Astrocyte (in vitro differentiated cells and primary cell): ENCODE data around the gene DIAPH2. TPM values are rescaled to one million over a fixed set of nuclear protein-coding genes. Genes with fewer than 3 reads are reported as not detected.
A peak's percentile ranks its signal among the peaks of the same experiment; 100 is the strongest.

Experiments used
- DNase-seq: peaks from one replicate; pipeline ENCODE4 v3.0.0-alpha.2; 2010; ENCODE audit warnings: low read depth
- FAIRE-seq: peaks from 2 replicates; lab custom pipeline; 2011; peaks lifted over from hg19 to GRCh38; lab: Jason Lieb, UNC
- H2AFZ ChIP-seq: 2 replicates; pipeline ENCODE4 v1.6.0; 2012; ENCODE audit warnings: low read depth, low read length, inconsistent platforms
- H3K27ac ChIP-seq: 2 replicates; pipeline ENCODE4 v1.5.1; 2011; ENCODE audit warnings: low read depth, low read length, inconsistent platforms
- H3K27me3 ChIP-seq: 2 replicates; pipeline ENCODE4 v1.6.0; 2011; ENCODE audit warnings: low read length, inconsistent platforms; ENCODE audit not compliant: insufficient read depth
- H3K36me3 ChIP-seq: 2 replicates; pipeline ENCODE4 v1.5.1; 2011; ENCODE audit warnings: low read length, inconsistent platforms; ENCODE audit not compliant: insufficient read depth
- H3K4me1 ChIP-seq: 2 replicates; pipeline ENCODE4 v1.5.1; 2011; ENCODE audit warnings: low read length, inconsistent platforms; ENCODE audit not compliant: insufficient read depth
- H3K4me2 ChIP-seq: 2 replicates; pipeline ENCODE4 v1.6.0; 2012; ENCODE audit warnings: low read length, inconsistent platforms
- H3K4me3 ChIP-seq: 2 replicates; pipeline ENCODE4 v1.5.1; 2011; ENCODE audit warnings: low read depth, mild to moderate bottlenecking, low read length, inconsistent platforms; ENCODE audit not compliant: insufficient read depth
- H3K79me2 ChIP-seq: 2 replicates; pipeline ENCODE4 v1.6.0; 2012; ENCODE audit warnings: mild to moderate bottlenecking, low read length, inconsistent platforms; ENCODE audit not compliant: insufficient read depth
- H3K9ac ChIP-seq: 2 replicates; pipeline ENCODE4 v1.6.0; 2012; ENCODE audit warnings: mild to moderate bottlenecking, low read length, inconsistent platforms
- H3K9me3 ChIP-seq: 2 replicates; pipeline ENCODE4 v1.5.1; 2012; ENCODE audit warnings: low read depth, mild to moderate bottlenecking, low read length, inconsistent platforms; ENCODE audit not compliant: insufficient read depth
- H4K20me1 ChIP-seq: 2 replicates; pipeline ENCODE4 v1.6.0; 2012; ENCODE audit warnings: low read length, inconsistent platforms; ENCODE audit not compliant: insufficient read depth
- H3K27ac Mint-ChIP-seq: one replicate; pipeline ENCODE4 v1.8.0; 2021; ENCODE audit warnings: mild to moderate bottlenecking, mixed read lengths; ENCODE audit not compliant: unreplicated experiment
- H3K27me3 Mint-ChIP-seq: one replicate; pipeline ENCODE4 v1.8.0; 2021; ENCODE audit warnings: low read depth, mixed read lengths; ENCODE audit not compliant: unreplicated experiment
- H3K36me3 Mint-ChIP-seq: one replicate; pipeline ENCODE4 v1.8.0; 2021; ENCODE audit warnings: low read depth, mixed read lengths; ENCODE audit not compliant: unreplicated experiment
- H3K4me1 Mint-ChIP-seq: one replicate; pipeline ENCODE4 v1.8.0; 2021; ENCODE audit warnings: low read depth, mixed read lengths; ENCODE audit not compliant: unreplicated experiment
- H3K4me3 Mint-ChIP-seq: one replicate; pipeline ENCODE4 v1.8.0; 2021; ENCODE audit warnings: mild to moderate bottlenecking, moderate library complexity, mixed read lengths; ENCODE audit not compliant: unreplicated experiment
- H3K9me3 Mint-ChIP-seq: one replicate; pipeline ENCODE4 v1.8.0; 2021; ENCODE audit warnings: mild to moderate bottlenecking, mixed read lengths; ENCODE audit not compliant: unreplicated experiment
- CTCF ChIP-seq: IDR thresholded peaks from 2 replicates; pipeline ENCODE4 v1.5.1; 2011; ENCODE audit warnings: low read depth, mild to moderate bottlenecking, inconsistent platforms, low read length, moderate library complexity; ENCODE audit not compliant: insufficient read depth
- EZH2 ChIP-seq: IDR thresholded peaks from 2 replicates; pipeline ENCODE4 v1.6.1; 2012; ENCODE audit warnings: mild to moderate bottlenecking, low read length, inconsistent platforms; ENCODE audit not compliant: insufficient read depth
- total RNA-seq: library from RNA; stranded (reverse); gene quantifications from 2 replicates; pipeline ENCODE4 v1.2.1, GENCODE V29; 2021

DIAPH2 gene
- total RNA-seq, 1 donor from 2014 or later = 9.8 TPM

GRCh38 chrX:96756491-96756890, 71.8 kb downstream of the DIAPH2 start:
- no peak for TF ChIP-seq CTCF
- TF ChIP-seq EZH2 = no peak
- Histone ChIP-seq H3K36me3 (no peaks in the 10 kb centered on the region), H3K9ac (no peak overlapping the region), H3K9me3 (no peaks in the 10 kb centered on the region), H4K20me1 (no peaks in the 10 kb centered on the region), H3K4me2 (no peak overlapping the region), H2AFZ (no peak overlapping the region), H3K27me3 (no peaks in the 10 kb centered on the region), H3K27ac (no peak overlapping the region), H3K79me2 (no peaks in the 10 kb centered on the region), H3K4me1 (no peaks in the 10 kb centered on the region), H3K4me3 (no peak overlapping the region)
- H3K4me3 Mint-ChIP-seq = no peak overlapping the region
- no peaks in the 10 kb centered on the region for H3K27me3 Mint-ChIP-seq
- H3K9me3 Mint-ChIP-seq = no peaks in the 10 kb centered on the region
- DNase-seq (no peak), FAIRE-seq (peak; percentile 78)
- no peaks in the 10 kb centered on the region for H3K4me1 Mint-ChIP-seq
- H3K27ac Mint-ChIP-seq = no peak overlapping the region
- H3K36me3 Mint-ChIP-seq = peaks cover 2% of the 10 kb centered on the region

- no peaks in the 10 kb centered on the region for H4K20me1 ChIP-seq
- FAIRE-seq = no peak
- no peak overlapping the region for H3K4me2 ChIP-seq
- H3K4me3 Mint-ChIP-seq = no peak overlapping the region
- no peaks in the 10 kb centered on the region for H3K4me1 ChIP-seq
- H3K79me2 ChIP-seq = no peaks in the 10 kb centered on the region
- no peaks in the 10 kb centered on the region for H3K9me3 Mint-ChIP-seq
- H3K27me3 Mint-ChIP-seq = no peaks in the 10 kb centered on the region
- DNase-seq = no peak
- no peaks in the 10 kb centered on the region for H3K9me3 ChIP-seq
- H3K4me3 ChIP-seq = no peak overlapping the region
- TF ChIP-seq CTCF = no peak
- no peak for TF ChIP-seq EZH2
- H3K36me3 Mint-ChIP-seq = no peaks in the 10 kb centered on the region
- no peak overlapping the region for H3K27ac Mint-ChIP-seq
- no peaks in the 10 kb centered on the region for H3K4me1 Mint-ChIP-seq
- H3K36me3 ChIP-seq = no peaks in the 10 kb centered on the region
- no peak overlapping the region for H3K9ac ChIP-seq
- no peak overlapping the region for H3K27ac ChIP-seq
- no peaks in the 10 kb centered on the region for H3K27me3 ChIP-seq
- H2AFZ ChIP-seq = no peak overlapping the region
These were observed 76.9 kb downstream of the DIAPH2 start for GRCh38 chrX:96761566-96761965.

GRCh38 chrX:96763608-96764007, 79.0 kb downstream of the DIAPH2 start:
- no peaks in the 10 kb centered on the region for H3K4me1 Mint-ChIP-seq

More at GRCh38 chrX:96763608-96764007, 79.0 kb downstream of the DIAPH2 start:
- Histone ChIP-seq H4K20me1 (no peaks in the 10 kb centered on the region), H3K9me3 (no peaks in the 10 kb centered on the region), H3K4me3 (no peak overlapping the region), H2AFZ (no peak overlapping the region), H3K9ac (no peak overlapping the region), H3K4me1 (no peaks in the 10 kb centered on the region), H3K4me2 (no peak overlapping the region), H3K79me2 (no peaks in the 10 kb centered on the region), H3K36me3 (no peaks in the 10 kb centered on the region), H3K27me3 (no peaks in the 10 kb centered on the region), H3K27ac (no peak overlapping the region)
- TF ChIP-seq CTCF (no peak), EZH2 (no peak)
- Mint-ChIP-seq H3K27ac (no peak overlapping the region), H3K36me3 (no peaks in the 10 kb centered on the region), H3K9me3 (no peaks in the 10 kb centered on the region), H3K27me3 (no peaks in the 10 kb centered on the region), H3K4me3 (no peak overlapping the region)
- FAIRE-seq (no peak), DNase-seq (no peak)
